Stimulated activated CD4-positive, alpha-beta T cell treated with anti-CD3 and anti-CD28 coated beads, Interleukin-1b, Interleukin-23, amount 100 ng/mL, for 4 hours (primary cell): Measurements from ENCODE around the gene SFTPA2.
"Not testable (repeated sequence)": the region's sequence is repeated elsewhere in the genome, so short reads cannot be mapped to it uniquely, and the experiment has no call there.

Experiments
- DNase-seq, 2 donors: peaks; one replicate each; pipeline ENCODE4 v3.0.0-alpha.2; 2020; ENCODE audit warnings: low read depth in 2 of 2

SFTPA2 gene

GRCh38 chr10:79560160-79560709, at the start of gene SFTPA2:
TSS of gene SFTPA2 (minus strand) at chr10:79560407. CDS start at chr10:79559483, 924 bp downstream.
- no peak for DNase-seq

- peak; percentile 9 to 37 for DNase-seq
These were observed 48.5 kb upstream of the SFTPA2 start for GRCh38 chr10:79608505-79609375.

DNA sequence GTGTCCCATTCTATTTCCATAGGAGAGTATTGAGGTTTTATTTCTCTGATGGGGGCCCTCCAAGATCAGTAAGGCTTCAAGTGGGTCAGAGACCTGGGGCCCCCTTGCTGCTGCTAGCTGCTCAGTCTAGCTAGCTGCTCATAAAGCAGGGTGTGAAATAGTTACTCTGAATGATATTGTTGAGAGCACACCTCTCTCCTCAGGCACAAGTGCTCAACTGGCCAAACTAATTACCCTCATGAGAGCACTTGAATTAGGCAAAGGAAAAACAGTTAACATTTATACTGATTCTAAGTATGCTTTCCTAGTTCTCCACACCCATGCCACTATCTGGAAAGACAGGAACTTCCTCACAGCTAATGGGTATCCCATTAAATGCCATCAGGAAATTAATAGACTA, 45.1 kb upstream of the SFTPA2 start:
- no peak for DNase-seq

GRCh38 chr10:79604294-79604693, 44.1 kb upstream of the SFTPA2 start:
- DNase-seq = no peak

- DNase-seq = no peak
These were observed 42.7 kb upstream of the SFTPA2 start for GRCh38 chr10:79602953-79603352.

- DNase-seq = no peak
These were observed 41.7 kb upstream of the SFTPA2 start for GRCh38 chr10:79601939-79602338.

DNA sequence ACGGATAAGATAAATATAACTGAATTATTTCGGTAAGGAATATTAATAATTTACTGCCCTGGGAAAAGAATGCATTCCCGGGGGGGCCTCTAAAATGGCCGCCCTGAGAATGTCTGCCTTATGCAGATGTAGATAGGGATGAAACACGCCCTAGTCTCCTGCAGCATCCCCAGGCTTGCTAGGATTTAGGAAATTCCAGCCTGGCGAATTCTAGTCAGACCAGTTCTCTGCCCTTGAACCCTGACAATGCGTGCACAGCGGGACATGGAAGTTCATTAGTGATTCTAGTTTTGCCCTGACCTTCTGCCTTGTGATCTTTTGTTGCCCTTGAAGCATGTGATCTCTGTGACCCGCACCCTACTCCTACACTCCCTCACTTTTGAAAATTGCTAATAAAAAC, 39.4 kb upstream of the SFTPA2 start:
- DNase-seq = not testable (repeated sequence)

- no peak for DNase-seq
These were observed 35.3 kb upstream of the SFTPA2 start for GRCh38 chr10:79595510-79595909.

DNA sequence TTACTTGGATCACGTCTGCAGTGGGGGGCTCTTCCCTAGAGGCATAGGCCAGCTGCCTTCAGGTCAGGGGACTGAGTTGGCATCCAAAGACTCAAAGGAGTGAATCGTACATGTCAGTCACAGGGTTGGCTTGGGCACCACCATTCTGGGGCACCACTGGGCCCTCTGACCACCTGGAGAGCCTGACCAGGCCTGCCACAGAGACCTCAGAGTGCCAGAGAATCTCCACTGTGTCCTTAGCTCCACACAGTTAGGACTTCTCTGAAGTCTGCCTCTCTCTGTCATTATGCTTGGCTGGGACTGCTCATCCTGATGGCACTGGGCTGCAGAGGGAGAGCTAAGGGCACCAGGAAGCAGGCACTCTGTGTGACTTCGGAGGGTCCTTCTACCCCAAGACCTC, 34.4 kb upstream of the SFTPA2 start:
- not testable (repeated sequence) for DNase-seq

GRCh38 chr10:79593377-79593776, 33.2 kb upstream of the SFTPA2 start:
- no peak for DNase-seq

GRCh38 chr10:79588800-79589199, 28.6 kb upstream of the SFTPA2 start:
- DNase-seq = no peak

GRCh38 chr10:79586933-79587332, 26.7 kb upstream of the SFTPA2 start:
- no peak for DNase-seq

DNA sequence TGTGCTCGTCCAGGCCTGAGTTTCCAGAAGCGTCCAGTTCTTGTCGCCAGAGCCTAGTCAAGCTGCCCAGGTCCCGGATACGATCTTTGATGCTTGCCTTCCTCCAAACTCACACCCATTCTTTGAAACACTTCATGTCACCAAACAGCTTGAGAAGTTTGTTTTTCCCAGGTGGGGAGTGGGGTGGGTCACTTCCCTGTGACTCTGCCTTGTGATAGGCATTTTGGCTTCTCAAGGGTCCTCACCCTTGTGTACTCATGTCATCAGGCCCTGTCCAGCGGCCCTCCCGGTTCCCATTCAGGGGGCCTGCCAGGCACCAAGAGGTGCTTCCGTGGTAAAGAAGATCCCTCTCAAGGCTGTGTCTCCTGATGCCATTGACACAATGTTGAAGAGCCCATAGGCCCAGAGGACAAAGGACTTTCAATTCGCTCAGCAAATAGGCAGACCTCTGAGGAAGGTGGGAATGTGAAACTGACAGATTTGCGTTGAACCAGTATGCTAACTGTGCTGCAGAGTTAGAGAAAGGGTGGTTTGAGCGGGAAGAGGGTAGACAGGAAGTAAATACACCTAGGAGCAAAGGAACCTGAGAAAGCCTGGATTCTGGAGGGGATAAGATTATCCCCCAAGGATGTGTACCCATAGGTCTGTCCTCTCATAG, 25.8 kb upstream of the SFTPA2 start:
- DNase-seq = no peak

GRCh38 chr10:79583488-79584024, 23.3 kb upstream of the SFTPA2 start:
- no peak for DNase-seq

- not testable (repeated sequence) for DNase-seq
These were observed 22.7 kb upstream of the SFTPA2 start for GRCh38 chr10:79582954-79583353.

DNA sequence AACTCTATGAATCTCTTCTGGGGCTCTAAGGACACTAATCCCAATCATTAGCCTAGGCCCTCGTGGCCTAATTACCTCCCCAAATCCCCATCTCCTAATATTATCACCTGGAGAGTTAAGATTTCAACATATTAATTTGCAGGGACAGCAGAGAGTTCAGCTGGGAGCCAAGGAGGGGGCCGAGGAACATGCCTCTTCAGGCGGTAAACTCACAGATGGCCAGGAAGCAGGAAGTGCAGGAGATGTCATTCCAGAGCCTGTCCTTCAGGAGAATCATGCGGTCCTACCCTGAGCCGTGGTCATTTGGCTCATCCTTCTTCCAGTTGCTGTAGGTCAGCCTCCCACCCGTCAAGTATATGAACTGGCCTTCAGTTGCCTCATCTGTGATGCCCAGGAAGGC, 21.9 kb upstream of the SFTPA2 start:
- DNase-seq = no peak

DNA sequence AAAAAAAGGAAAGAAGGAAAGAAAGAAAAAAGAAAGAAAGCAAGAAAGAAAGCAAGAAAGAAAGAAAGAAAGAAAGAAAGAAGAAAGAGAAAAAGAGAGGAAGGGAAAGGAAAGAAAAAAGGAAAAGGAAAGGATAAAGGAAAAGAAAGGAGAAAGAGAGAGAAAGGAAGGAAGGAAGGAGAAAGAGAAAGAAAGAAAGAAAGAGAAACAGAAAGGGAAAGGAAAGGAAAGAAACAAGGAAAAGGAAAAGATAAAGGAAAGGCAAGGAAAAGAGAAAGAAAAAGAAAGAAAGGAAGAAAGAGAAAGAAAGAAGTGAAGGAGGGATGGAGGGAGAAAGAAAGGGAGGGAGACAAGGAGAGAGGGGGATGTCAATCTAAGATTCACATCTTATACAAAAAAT, 20.8 kb upstream of the SFTPA2 start:
- no peak for DNase-seq

- DNase-seq = no peak
These were observed 19.2 kb upstream of the SFTPA2 start for GRCh38 chr10:79579361-79579760.

DNA sequence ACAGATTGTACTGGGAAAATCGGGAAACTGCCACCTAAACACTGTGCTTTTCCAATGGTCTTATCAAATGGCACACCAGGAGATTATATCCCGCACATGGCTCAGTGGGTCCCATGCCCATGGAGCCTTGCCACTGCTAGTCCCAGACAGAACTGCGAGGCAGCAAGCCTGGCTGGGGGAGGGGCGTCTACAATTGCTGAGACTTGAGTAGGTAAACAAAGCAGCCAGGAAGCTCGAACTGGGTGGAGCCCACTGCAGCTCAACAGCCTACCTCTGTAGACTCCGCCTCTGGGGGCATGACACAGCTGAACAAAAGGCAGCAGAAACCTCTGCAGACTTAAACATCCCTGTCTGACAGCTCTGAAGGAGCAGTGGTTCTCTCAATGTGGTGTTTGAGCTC, 10.4 kb upstream of the SFTPA2 start:
- DNase-seq = not testable (repeated sequence)

- DNase-seq = no peak
These were observed 3.2 kb upstream of the SFTPA2 start for GRCh38 chr10:79563426-79563825.

- peak; percentile 37 to 59 for DNase-seq
These were observed 2.0 kb upstream of the SFTPA2 start for GRCh38 chr10:79562135-79562756.

DNA sequence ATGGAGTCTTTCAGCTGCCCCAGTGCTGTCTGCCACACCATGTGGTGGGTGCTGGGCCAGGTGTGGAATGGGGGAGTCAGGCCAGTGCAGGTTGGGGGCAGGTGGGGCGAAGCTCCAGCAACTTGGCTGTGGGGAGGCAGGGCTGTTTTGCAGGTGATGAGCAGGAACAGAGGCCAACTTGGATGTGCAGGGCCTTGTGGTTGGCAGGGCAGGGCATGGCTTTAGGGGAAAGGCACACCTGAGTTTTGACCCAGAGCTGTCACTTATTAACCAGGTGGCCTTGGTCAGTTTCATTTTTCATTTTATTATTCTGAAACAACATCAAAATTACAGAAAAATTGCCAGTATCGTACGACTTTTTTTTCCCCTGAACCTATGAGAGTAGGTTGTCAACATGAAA, 1.1 kb upstream of the SFTPA2 start:
- DNase-seq = no peak
